ENCODE measurements around the gene KLK1. TPM values are rescaled to one million over a fixed set of nuclear protein-coding genes. Genes with fewer than 3 reads are reported as not detected.

KLK1 gene
- total RNA-seq, 2 experiments from 2014 or later = 0.65 to 0.83 TPM

DNA sequence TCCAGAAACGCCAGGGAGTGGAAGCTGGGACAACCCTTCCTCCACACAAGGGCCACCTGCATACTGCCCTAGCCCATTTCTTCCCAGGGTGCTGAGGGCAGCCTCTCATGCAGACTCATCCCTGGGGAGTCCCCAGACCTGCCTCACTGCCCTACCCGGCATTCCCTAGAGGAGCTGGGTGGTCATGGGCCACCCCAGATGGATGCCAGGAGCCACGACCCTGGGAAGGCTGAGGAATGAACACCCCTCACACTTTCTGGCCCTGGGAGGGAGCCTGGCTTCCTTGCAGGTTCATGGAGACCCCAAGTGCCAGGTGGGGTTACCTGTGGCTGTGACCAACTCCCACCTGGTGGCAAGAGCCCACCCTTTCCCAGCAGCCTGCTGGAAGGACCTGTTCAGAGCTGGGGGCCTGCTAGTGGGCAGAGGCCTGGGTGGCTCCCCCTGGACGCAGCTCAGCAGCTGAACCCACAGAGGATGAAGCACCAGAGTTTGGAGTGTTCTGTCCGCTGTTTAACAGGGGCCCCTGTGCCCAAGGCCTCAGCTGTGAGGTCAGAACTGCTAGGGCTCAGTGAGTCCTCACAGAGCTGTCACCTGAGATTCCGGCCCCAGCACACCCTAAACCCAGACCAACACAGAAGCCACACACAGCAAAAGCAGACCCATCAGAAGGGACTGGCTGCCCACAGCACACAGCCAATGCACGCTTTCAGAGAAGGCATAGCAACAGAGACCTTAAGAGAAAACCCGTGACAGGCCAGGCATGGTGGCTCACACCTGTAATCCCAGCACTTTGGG, 26.8 kb downstream of the KLK1 start:
- peaks cover 49% of the 10 kb centered on the region for H3K36me3 Mint-ChIP-seq (ENCODE audit: low read depth)
- ChIA-PET CTCF (interaction anchor here (1.8 kb wide), 1 partner anchor 125 kb away, joined by 9 read pairs; no protein-coding TSS in a partner anchor), POLR2A (interaction anchor here (0.5 to 9.4 kb wide), 18 partner anchors 6 to 1176 kb away, joined by 3 to 99 read pairs (median 3); partner anchors contain the start of gene KLK15)
- TF ChIP-seq, protein P1, sequence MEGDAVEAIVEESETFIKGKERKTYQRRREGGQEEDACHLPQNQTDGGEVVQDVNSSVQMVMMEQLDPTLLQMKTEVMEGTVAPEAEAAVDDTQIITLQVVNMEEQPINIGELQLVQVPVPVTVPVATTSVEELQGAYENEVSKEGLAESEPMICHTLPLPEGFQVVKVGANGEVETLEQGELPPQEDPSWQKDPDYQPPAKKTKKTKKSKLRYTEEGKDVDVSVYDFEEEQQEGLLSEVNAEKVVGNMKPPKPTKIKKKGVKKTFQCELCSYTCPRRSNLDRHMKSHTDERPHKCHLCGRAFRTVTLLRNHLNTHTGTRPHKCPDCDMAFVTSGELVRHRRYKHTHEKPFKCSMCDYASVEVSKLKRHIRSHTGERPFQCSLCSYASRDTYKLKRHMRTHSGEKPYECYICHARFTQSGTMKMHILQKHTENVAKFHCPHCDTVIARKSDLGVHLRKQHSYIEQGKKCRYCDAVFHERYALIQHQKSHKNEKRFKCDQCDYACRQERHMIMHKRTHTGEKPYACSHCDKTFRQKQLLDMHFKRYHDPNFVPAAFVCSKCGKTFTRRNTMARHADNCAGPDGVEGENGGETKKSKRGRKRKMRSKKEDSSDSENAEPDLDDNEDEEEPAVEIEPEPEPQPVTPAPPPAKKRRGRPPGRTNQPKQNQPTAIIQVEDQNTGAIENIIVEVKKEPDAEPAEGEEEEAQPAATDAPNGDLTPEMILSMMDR (IDR thresholded peaks at IDR 0.05) = no peak
- intact Hi-C loops (cut with micrococcal nuclease) = no loop called here
- H3K4me3 Mint-ChIP-seq = no peak overlapping the region
- H3K27me3 Mint-ChIP-seq = no peaks in the 10 kb centered on the region
- peaks cover 21% of the 10 kb centered on the region for H3K4me1 Mint-ChIP-seq (ENCODE audit: low read depth)
- H3K27ac Mint-ChIP-seq = no peak overlapping the region
- ATAC-seq = no peak
- H3K9me3 Mint-ChIP-seq = no peaks in the 10 kb centered on the region
- no peak for DNase-seq

DNA sequence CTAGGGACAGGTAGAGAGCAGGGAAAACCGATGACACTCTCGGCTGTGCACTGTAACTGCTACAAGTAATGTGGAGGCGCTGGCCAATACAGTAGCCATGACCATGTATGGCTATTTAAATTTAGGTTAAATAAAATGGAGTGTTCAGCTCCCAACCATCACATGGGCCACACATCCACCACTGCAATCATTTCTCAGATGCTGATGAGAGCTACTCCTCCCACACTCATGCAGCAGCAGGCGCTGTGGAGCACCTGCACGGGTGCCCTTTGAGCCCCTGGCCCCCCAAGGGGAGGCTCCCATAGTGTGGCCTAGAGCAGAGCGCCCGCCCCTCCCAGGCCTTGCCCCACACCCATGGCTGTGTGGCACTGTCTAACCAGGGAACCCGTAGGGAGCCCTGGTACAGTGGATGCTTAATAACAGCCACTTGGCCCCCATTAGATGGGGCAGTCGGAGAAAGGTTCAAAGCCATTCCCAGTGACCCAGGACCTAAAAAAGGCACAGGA, 27.4 kb downstream of the KLK1 start:
- peak overlapping the region; percentile 34 for H3K27ac Mint-ChIP-seq
- H3K9me3 Mint-ChIP-seq = no peaks in the 10 kb centered on the region
- H3K4me3 Mint-ChIP-seq = no peak overlapping the region
- peaks cover 19% of the 10 kb centered on the region for H3K4me1 Mint-ChIP-seq (ENCODE audit: low read depth)
- CTCF ChIA-PET = interaction anchor here (1.8 kb wide), 1 partner anchor 126 kb away, joined by 9 read pairs; no protein-coding TSS in a partner anchor
- intact Hi-C loops (cut with micrococcal nuclease) = no loop called here
- peaks cover 46% of the 10 kb centered on the region for H3K36me3 Mint-ChIP-seq (ENCODE audit: low read depth)
- ATAC-seq = peak; percentile 15
- TF ChIP-seq, protein P1 (IDR thresholded peaks at IDR 0.05) = no peak
- H3K27me3 Mint-ChIP-seq = no peaks in the 10 kb centered on the region
- peak; percentile 39 for DNase-seq
- POLR2A ChIA-PET = interaction anchor here (0.6 to 9.4 kb wide), 13 partner anchors 6 to 126 kb away, joined by 3 to 99 read pairs (median 3); partner anchors contain the start of gene CLEC11A

DNA sequence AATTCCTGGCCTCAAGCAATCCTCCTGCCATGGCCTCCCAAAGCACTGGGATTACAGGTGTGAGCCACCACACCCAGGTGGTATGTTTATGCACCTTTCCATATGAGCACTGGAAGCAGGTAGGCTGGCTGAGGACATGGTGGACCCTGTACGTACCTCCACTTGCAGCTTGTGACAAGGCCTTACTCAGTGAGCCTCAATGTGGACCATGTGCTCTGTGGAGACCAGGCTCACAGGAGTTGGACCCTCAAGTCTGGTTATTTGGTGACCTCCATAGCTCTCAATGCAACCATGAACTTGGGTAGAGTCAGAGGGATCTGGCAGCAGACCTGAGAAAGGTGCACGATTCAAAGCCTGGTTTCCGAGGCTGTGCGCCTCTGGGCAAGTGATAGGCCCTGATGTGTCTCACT, 27.9 kb downstream of the KLK1 start:
- peak overlapping the region; percentile 34 for H3K27ac Mint-ChIP-seq
- POLR2A ChIA-PET = interaction anchor here (0.6 to 9.4 kb wide), 12 partner anchors 7 to 72 kb away, joined by 3 to 99 read pairs (median 4); partner anchors contain the start of gene CLEC11A
- H3K4me3 Mint-ChIP-seq = no peak overlapping the region
- ATAC-seq (no peak), DNase-seq (no peak)
- H3K36me3 Mint-ChIP-seq (ENCODE audit: low read depth) = peaks cover 41% of the 10 kb centered on the region
- intact Hi-C loops (cut with micrococcal nuclease) = no loop called here
- no peaks in the 10 kb centered on the region for H3K9me3 Mint-ChIP-seq
- no peaks in the 10 kb centered on the region for H3K27me3 Mint-ChIP-seq
- CTCF ChIA-PET = interaction anchor here (1.6 kb wide), 1 partner anchor 126 kb away, joined by 13 read pairs; no protein-coding TSS in a partner anchor
- H3K4me1 Mint-ChIP-seq (ENCODE audit: low read depth) = peaks cover 14% of the 10 kb centered on the region
- TF ChIP-seq, protein P1 (IDR thresholded peaks at IDR 0.05) = no peak

DNA sequence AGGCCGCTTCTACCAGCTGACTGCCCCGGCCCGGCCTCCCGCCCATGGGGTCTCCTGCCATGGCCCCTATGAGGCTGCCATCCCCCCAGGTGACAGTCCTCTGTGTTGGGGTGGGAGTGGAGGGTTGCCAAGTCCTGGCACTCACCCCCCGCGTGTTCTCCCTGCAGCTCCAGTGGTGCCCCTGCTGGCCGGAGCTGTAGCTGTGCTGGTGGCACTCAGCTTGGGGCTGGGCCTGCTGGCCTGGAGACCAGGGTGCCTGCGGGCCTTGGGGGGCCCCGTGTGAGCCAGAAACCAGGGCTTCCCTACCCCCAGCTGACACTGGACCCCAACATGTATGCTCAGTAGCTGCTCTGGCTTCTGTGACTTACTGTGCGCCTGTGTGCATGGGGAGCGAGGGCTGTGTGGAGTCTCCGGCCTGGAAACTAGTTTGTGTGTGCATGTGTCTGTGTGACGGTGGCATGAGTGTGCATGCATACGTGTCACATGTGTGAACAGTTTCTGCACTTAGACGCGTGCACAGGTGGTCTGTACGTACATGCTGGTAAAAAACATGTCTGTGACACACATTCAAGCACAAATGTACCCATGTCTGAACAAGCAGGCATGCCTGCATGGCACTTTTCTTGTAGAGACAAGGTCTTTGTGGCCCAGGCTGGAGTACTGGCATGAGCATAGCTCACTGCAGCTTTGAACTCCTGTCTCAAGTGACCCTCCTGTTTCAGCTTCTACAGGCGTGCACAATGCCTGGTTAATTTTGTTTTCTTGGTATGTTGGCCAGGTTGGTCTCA, 28.5 kb downstream of the KLK1 start:
- peaks cover 37% of the 10 kb centered on the region for H3K36me3 Mint-ChIP-seq (ENCODE audit: low read depth)
- H3K27me3 Mint-ChIP-seq = no peaks in the 10 kb centered on the region
- ChIA-PET POLR2A (interaction anchor here (0.7 to 9.4 kb wide), 13 partner anchors 7 to 127 kb away, joined by 3 to 99 read pairs (median 3); partner anchors contain the start of gene CLEC11A), CTCF (interaction anchor here (0.9 to 1.6 kb wide), 3 partner anchors 10 to 127 kb away, joined by 3 to 13 read pairs (median 3); no protein-coding TSS in a partner anchor)
- peak; percentile 46 for DNase-seq
- ATAC-seq = peak; percentile 19
- no peaks in the 10 kb centered on the region for H3K9me3 Mint-ChIP-seq
- H3K27ac Mint-ChIP-seq = no peak overlapping the region
- TF ChIP-seq, protein P1 (IDR thresholded peaks at IDR 0.05) = no peak
- H3K4me3 Mint-ChIP-seq = no peak overlapping the region
- intact Hi-C loops (cut with micrococcal nuclease) = no loop called here
- peaks cover 11% of the 10 kb centered on the region for H3K4me1 Mint-ChIP-seq (ENCODE audit: low read depth)
